Measurements from ENCODE around the gene SUV39H2. TPM values are rescaled to one million over a fixed set of nuclear protein-coding genes. Genes with fewer than 3 reads are reported as not detected.
"Not testable (repeated sequence)": the region's sequence is repeated elsewhere in the genome, so short reads cannot be mapped to it uniquely, and the experiment has no call there.

SUV39H2 gene
- total RNA-seq, 6 experiments from 2014 or later: 2.8 to 6.0 (median 4.1) TPM

DNA sequence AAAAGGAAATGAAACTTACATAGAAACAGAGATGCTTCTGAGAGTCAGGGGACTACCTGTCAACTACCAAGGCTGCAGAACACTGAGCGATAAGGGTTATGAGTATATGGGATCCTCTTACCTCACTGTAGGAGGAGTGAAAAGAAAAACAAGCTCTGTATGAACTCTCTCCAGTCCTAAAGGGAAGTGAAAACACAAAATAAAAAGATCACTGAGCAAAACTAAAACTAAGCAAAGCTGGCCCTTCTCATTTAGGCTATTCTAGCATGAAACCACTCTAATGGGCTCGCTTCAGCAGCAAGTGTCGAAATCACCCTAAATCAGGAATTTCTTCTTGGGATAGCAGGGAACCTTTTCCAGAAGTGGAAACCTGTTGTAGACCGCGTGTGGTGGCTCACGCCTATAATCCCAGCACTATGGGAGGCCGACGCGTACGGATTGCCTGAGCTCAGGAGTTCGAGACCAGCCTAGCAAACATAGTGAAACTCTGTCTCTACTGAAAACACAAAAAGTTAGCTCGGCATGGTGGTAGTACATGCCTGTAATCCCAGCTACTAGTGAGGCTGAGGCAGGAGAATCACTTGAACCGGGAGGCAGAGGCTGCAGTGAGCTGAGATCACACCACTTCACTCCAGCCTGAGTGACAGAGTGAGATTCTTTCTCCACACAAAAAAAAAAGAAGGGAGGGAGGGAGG, 48.2 kb downstream of the SUV39H2 start:
- intact Hi-C loops (cut with DNase I): no loop called here
- H3K9me3 ChIP-seq: no peaks in the 10 kb centered on the region
- H3K4me1 ChIP-seq: no peaks in the 10 kb centered on the region
- DNase-seq (no peak), ATAC-seq (peak in 2 of 4 donors; percentile 16 to 50)
- no peak overlapping the region for H3K4me3 ChIP-seq
- 96% methylated on average over 8 of the region's 13 CpGs for WGBS (ENCODE audit: insufficient coverage, low coverage, low lambda C conversion rate, missing lambda C conversion rate)
- no peak overlapping the region for H3K27ac ChIP-seq
- TF ChIP-seq, protein P1, sequence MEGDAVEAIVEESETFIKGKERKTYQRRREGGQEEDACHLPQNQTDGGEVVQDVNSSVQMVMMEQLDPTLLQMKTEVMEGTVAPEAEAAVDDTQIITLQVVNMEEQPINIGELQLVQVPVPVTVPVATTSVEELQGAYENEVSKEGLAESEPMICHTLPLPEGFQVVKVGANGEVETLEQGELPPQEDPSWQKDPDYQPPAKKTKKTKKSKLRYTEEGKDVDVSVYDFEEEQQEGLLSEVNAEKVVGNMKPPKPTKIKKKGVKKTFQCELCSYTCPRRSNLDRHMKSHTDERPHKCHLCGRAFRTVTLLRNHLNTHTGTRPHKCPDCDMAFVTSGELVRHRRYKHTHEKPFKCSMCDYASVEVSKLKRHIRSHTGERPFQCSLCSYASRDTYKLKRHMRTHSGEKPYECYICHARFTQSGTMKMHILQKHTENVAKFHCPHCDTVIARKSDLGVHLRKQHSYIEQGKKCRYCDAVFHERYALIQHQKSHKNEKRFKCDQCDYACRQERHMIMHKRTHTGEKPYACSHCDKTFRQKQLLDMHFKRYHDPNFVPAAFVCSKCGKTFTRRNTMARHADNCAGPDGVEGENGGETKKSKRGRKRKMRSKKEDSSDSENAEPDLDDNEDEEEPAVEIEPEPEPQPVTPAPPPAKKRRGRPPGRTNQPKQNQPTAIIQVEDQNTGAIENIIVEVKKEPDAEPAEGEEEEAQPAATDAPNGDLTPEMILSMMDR (IDR thresholded peaks at IDR 0.05): no peak
- TF ChIP-seq POLR2A (IDR thresholded peaks at IDR 0.05): no peak
- H3K27me3 ChIP-seq: no peaks in the 10 kb centered on the region
- H3K36me3 ChIP-seq: peaks cover 0 to 6% (median 2%) of the 10 kb centered on the region in 4 donors

DNA sequence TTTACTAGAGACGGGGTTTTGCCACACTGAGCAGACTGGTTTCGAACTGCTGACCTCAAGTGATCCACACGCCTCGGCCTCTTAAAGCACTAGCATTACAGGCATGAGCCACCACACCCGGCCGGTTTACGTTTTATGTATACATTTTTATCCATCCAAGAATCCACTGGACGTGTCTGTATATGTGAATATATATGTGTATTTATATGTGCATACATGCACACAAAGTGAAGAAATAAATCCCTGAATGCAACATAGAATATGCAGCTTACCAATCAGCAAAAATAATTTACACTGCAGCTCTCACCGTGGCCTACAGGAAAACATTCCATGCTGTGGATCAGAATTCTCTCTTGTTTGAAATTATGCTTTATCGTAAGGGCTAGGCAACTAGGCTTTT, 51.9 kb downstream of the SUV39H2 start:
- H3K27me3 ChIP-seq: no peaks in the 10 kb centered on the region
- no peaks in the 10 kb centered on the region for H3K4me1 ChIP-seq
- H3K4me3 ChIP-seq: no peak overlapping the region
- no peak for TF ChIP-seq POLR2A (IDR thresholded peaks at IDR 0.05)
- TF ChIP-seq, protein P1 (IDR thresholded peaks at IDR 0.05): no peak
- ATAC-seq (no peak), DNase-seq (no peak)
- no peaks in the 10 kb centered on the region for H3K9me3 ChIP-seq
- H3K27ac ChIP-seq: no peak overlapping the region
- peaks cover 0 to 24% (median 5%) of the 10 kb centered on the region in 4 donors for H3K36me3 ChIP-seq
- intact Hi-C loops (cut with DNase I): no loop called here
- WGBS (ENCODE audit: insufficient coverage, low coverage, low lambda C conversion rate, missing lambda C conversion rate): 98% methylated on average over 10 of the region's 10 CpGs

DNA sequence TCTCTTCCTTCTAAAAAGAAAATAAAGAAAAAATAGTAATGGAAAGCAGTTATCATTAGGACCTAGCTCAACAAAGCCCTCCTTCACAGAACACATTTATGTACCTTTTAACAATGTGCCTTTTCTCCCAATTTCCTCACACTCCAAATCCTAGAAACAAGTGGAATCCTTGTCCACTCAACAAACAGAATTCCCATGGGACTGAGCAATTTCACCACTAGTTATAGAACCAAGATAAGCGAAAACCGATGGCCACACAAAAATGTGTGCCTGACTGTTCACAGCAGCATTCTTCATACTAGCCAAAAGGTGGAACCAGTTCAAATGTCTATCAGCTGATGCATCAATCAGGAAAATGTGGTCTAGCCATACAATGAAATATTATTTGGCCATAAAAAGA, 57.9 kb downstream of the SUV39H2 start:
- TF ChIP-seq, protein P1 (IDR thresholded peaks at IDR 0.05): no peak
- TF ChIP-seq POLR2A (IDR thresholded peaks at IDR 0.05): no peak
- Histone ChIP-seq H3K4me3 (no peak overlapping the region), H3K4me1 (no peaks in the 10 kb centered on the region), H3K36me3 (peaks cover 0 to 20% (median 4%) of the 10 kb centered on the region in 4 donors), H3K27ac (no peak overlapping the region), H3K9me3 (no peaks in the 10 kb centered on the region), H3K27me3 (no peaks in the 10 kb centered on the region)
- DNase-seq (no peak), ATAC-seq (no peak)
- intact Hi-C loops (cut with DNase I): no loop called here
- no CpG with 5 or more reads among the region's 2 CpGs for WGBS (ENCODE audit: insufficient coverage, low coverage, low lambda C conversion rate, missing lambda C conversion rate)

DNA sequence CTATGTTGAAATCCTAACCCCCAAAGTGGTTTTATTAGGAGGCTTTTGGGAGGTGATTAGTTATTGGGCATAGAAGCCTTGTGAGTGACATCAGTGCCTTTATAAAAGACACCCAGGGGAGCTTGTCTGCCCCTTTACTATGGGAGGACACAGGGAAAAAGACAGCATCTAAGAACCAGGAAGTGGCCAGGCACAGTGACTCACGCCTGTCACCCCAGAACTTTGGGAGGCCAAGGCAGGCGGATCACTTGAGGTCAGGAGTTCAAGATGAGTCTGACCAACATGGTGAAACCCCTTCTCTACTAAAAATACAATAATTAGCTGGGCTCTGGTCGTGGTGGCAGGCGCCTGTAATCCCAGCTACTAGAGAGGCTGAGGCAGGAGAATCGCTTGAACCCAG, 60.3 kb downstream of the SUV39H2 start:
- no CpG with 5 or more reads among the region's 5 CpGs for WGBS (ENCODE audit: insufficient coverage, low coverage, low lambda C conversion rate, missing lambda C conversion rate)
- H3K27me3 ChIP-seq; intact Hi-C loops (cut with DNase I); H3K27ac ChIP-seq; H3K4me3 ChIP-seq; H3K36me3 ChIP-seq; DNase-seq; H3K9me3 ChIP-seq; ATAC-seq; H3K4me1 ChIP-seq: not testable (repeated sequence)

DNA sequence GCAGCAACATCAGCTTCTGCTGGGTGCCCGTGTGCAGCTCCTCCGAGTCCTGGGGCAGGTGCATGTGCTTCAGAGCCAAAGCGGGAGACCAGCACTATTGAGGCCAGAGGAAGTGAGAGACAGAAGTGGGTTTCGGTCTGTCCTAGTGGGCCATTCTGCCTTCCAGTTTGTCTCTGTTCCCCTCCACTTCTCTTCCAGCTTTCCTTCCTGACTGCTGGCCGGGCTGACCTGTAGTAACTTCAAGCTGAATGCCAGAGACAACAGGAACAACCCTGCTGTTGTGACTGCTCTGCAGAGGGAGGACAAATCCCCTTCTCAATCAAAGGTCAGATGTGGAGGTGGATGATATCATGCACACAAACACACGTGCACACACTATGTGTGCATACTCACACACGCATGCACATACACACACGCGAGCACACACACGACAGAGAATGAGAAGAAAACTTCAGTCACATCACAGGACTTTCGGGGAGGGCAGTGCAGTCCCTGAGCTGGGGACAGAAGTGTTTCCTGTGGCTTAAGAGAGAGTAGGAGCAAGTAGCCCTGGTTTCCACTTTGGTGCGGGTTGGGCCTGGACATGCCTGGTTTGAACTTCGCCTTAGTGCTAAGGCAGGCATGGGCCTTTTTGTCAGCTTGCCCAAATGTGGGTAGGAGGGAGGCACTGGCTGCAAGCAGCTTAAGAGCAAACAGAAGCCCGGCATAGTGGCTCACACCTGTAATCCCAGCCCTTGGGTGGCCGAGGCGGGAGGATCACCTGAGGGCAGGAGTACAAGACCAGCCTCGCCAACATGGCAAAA, 63.7 kb downstream of the SUV39H2 start:
- H3K27ac ChIP-seq; H3K36me3 ChIP-seq; H3K27me3 ChIP-seq; H3K9me3 ChIP-seq; H3K4me1 ChIP-seq; DNase-seq; intact Hi-C loops (cut with DNase I); H3K4me3 ChIP-seq: not testable (repeated sequence)
- WGBS (ENCODE audit: insufficient coverage, low coverage, low lambda C conversion rate, missing lambda C conversion rate): 69% methylated on average over 11 of the region's 17 CpGs
- ATAC-seq: peak; percentile 45 to 88 (median 62)

DNA sequence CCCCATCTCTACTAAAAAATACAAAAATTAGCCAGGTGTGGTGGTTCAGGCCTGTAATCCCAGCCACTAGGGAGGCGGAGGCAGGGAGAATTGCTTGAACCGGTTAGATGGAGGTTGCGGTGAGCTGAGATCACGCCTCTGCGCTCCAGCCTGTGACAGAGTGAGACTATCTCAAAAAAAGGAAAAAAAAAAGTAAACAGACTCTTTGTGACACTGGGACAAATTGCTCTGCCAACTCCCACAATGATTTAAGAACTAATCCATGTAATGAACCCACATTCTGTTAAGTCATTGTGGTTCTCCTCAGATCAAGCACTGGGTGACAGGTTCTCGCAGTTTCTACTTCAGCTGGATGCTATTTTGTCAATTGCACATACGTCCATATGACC, 64.3 kb downstream of the SUV39H2 start:
- H3K36me3 ChIP-seq: peaks cover 0 to 15% (median 0%) of the 10 kb centered on the region in 4 donors
- DNase-seq; H3K9me3 ChIP-seq; H3K27ac ChIP-seq; H3K4me3 ChIP-seq; intact Hi-C loops (cut with DNase I); H3K27me3 ChIP-seq; H3K4me1 ChIP-seq: not testable (repeated sequence)
- peak in 1 of 4 donors; percentile 25 for ATAC-seq
- WGBS (ENCODE audit: insufficient coverage, low coverage, low lambda C conversion rate, missing lambda C conversion rate): 76% methylated on average over 4 of the region's 7 CpGs
